Esophagus squamous epithelium (tissue), 5 donors: ENCODE data around the gene METTL22. TPM values are rescaled to one million over a fixed set of nuclear protein-coding genes. Genes with fewer than 3 reads are reported as not detected.

Source experiments
- DNase-seq: peaks from one replicate; lab custom pipeline; 2025; lab: John Stamatoyannopoulos, UW
- H3K27ac ChIP-seq, 4 donors: fragments of 200-600 bp; sonication (generic); one replicate each; pipeline ENCODE4 v1.5.1; 2016 to 2019; ENCODE audit warnings: mild to moderate bottlenecking in 1 of 4
- H3K27me3 ChIP-seq, 4 donors: fragments of 200-600 bp; sonication (generic); 1 replicate in 3 of 4; 2 replicates in 1 of 4; pipeline versions ENCODE4 v1.5.1 to v1.6.0; 2017 to 2021; ENCODE audit warnings: antibody characterized with exemption in 1 of 4
- H3K36me3 ChIP-seq, 3 donors: fragments of 200-600 bp; sonication (generic); one replicate each; pipeline ENCODE4 v1.5.1; 2016 to 2019
- H3K4me1 ChIP-seq, 3 donors: fragments of 200-600 bp; sonication (generic); one replicate each; pipeline ENCODE4 v1.5.1; 2017 to 2019
- H3K4me3 ChIP-seq, 4 donors: fragments of 200-600 bp; sonication (generic); 1 replicate in 3 of 4; 2 replicates in 1 of 4; pipeline ENCODE4 v1.5.1; 2016 to 2019; ENCODE audit warnings: mild to moderate bottlenecking in 2 of 4, moderate library complexity in 1 of 4
- H3K9me3 ChIP-seq, 3 donors: fragments of 200-600 bp; sonication (generic); one replicate each; pipeline ENCODE4 v1.5.1; 2016 to 2019
- CTCF ChIP-seq, 6 experiments: fragments of 450-650 bp in 4 of 6; fragments of 200-600 bp in 2 of 6; sonication (generic) in 2 of 6; IDR thresholded peaks; one replicate each; pipeline ENCODE4 v1.5.1; 2016 to 2019; ENCODE audit warnings: antibody characterized with exemption in 6 of 6, mild to moderate bottlenecking in 4 of 6, moderate library complexity in 4 of 6
- POLR2A ChIP-seq, 4 donors: fragments of 450-650 bp; IDR thresholded peaks; one replicate each; pipeline ENCODE4 v1.6.1; 2017; ENCODE audit warnings: antibody characterized with exemption in 4 of 4, mild to moderate bottlenecking in 4 of 4, moderate library complexity in 3 of 4
- WGBS, 2 donors: methylation state at CpG; one replicate each; pipeline ENCODE4 v1.1.5; 2018; 5-methylcytosine and 5-hydroxymethylcytosine counted together
- intact Hi-C: fragments of 100-400 bp; cut with DNase I; formaldehyde crosslinking; loops from one replicate; pipeline ENCODE4 v1.15.0; 2022
- total RNA-seq, 4 donors: library from RNA; depleted of rRNA; stranded (reverse); fragments of >200 nt; gene quantifications; one replicate each; pipeline ENCODE4 v1.1.0, GENCODE V29; 2016
- donor health status: DM: yes; HTN: yes; CAD: no.

Gene METTL22
- total RNA-seq, 4 donors from 2014 or later, result 4.9 to 28.4 (median 13.0) TPM

DNA sequence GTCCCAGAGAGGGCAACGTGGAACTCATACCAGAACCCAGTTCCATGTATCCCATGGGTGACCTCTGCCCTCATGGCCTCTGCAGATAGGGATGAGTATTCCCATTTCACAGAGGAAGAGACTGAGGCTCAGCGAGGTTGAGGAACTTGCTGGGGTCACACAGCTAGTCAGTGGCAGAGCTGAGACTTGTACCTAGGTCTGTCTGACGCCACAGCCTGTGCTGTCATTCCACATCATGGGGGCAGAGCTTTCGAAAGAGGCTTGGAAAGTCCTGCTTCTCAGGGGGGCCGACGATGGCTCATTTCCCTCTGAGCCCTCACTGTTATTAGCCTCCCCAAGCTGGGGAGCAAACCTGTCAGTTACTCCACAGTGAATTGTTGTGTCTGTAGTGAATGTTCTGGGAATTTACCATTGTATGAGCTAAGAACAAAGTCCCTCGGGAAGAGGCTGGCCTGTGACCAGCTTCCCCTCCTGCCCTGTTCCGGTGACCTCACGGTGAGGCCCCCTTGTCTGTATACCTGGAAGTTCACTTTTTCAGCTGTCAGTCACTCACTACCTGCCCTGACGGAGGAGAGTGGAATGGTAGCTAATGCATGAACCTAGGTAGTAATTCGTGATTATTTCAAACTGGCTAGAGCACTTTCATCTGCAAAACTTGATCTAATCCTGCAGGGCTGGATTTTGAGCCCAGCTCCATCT lies 8.9 kb downstream of the METTL22 start:
- H3K4me1 ChIP-seq, result no peaks in the 10 kb centered on the region
- no peaks in the 10 kb centered on the region for H3K27me3 ChIP-seq
- intact Hi-C loops, result no loop called here
- TF ChIP-seq CTCF (IDR thresholded peaks at IDR 0.05), result no peak
- TF ChIP-seq POLR2A (IDR thresholded peaks at IDR 0.05), result no peak
- no peaks in the 10 kb centered on the region for H3K9me3 ChIP-seq
- 92% methylated on average over 4 to 11 of the region's 11 CpGs for WGBS, 2 donors
- H3K4me3 ChIP-seq, result no peak overlapping the region
- peaks cover 35 to 100% (median 43%) of the 10 kb centered on the region in 3 donors for H3K36me3 ChIP-seq
- DNase-seq, result no peak
- H3K27ac ChIP-seq, result no peak overlapping the region

DNA sequence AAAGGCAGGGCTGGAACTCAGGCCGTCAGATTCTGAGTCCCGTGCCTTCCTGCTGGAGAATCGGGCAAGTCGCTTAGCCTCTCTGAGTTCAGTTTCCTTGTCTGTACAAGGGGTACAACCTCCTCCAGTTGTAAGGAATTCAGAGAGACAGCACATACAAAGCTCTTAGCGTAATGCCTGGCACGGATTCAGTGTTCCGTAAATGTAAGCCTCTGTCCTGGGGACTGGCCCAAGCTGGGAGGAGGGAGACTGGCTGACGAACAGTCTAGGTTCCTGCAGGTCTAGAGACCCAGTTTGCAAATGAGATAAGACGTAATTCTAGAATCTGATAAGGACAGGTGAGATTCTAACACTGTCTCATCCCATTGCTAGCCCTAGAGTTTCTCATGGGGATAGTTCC lies 9.9 kb downstream of the METTL22 start:
- DNase-seq, result no peak
- TF ChIP-seq POLR2A (IDR thresholded peaks at IDR 0.05), result no peak
- TF ChIP-seq CTCF (IDR thresholded peaks at IDR 0.05), result no peak
- 86 to 87% methylated on average over 9 of the region's 9 CpGs for WGBS, 2 donors
- intact Hi-C loops, result no loop called here
- H3K4me3 ChIP-seq, result no peak overlapping the region
- peaks cover 39 to 100% (median 43%) of the 10 kb centered on the region in 3 donors for H3K36me3 ChIP-seq
- H3K9me3 ChIP-seq, result no peaks in the 10 kb centered on the region
- no peaks in the 10 kb centered on the region for H3K4me1 ChIP-seq
- no peak overlapping the region for H3K27ac ChIP-seq
- H3K27me3 ChIP-seq, result no peaks in the 10 kb centered on the region

DNA sequence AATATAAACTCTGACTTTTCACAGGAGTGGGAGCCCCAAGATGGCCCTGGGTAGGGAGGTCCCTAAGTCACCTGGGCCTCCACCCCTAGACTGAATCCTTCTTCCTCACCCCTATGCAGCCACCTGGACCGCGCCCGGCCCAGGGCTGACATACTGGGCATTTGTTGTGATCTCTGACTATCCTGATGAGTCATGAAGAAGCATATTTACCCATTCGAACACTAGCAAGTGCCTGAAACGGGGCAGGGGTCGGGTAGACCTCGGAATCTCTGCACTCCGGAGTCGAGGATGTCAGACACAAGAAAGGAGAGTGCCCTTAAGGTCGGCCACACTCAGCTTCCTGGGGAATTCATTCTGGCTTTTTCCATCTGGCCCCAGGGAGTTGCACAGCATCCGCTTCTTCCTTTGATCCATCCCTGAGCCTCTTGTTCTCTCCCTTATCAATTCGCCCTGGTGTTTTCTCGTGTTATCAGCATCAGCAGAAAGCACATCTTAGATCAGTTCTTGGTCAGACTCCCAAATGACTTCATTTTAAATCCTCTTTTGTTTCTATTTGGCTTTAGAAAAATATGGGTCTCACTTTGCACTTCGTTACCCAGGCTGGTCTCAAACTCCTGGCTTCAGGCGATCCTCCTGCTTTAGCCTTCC lies 10.4 kb downstream of the METTL22 start:
- H3K4me1 ChIP-seq, result no peaks in the 10 kb centered on the region
- H3K27ac ChIP-seq, result peak overlapping the region in 2 of 4 donors; percentile 16 to 64
- 61 to 65% methylated on average over 14 to 15 of the region's 15 CpGs for WGBS, 2 donors
- peaks cover 38 to 100% (median 44%) of the 10 kb centered on the region in 3 donors for H3K36me3 ChIP-seq
- no peak overlapping the region for H3K4me3 ChIP-seq
- no peaks in the 10 kb centered on the region for H3K27me3 ChIP-seq
- H3K9me3 ChIP-seq, result no peaks in the 10 kb centered on the region
- TF ChIP-seq POLR2A (IDR thresholded peaks at IDR 0.05) (no peak), CTCF (IDR thresholded peaks at IDR 0.05) (no peak)
- DNase-seq, result no peak
- intact Hi-C loops, result no loop called here

DNA sequence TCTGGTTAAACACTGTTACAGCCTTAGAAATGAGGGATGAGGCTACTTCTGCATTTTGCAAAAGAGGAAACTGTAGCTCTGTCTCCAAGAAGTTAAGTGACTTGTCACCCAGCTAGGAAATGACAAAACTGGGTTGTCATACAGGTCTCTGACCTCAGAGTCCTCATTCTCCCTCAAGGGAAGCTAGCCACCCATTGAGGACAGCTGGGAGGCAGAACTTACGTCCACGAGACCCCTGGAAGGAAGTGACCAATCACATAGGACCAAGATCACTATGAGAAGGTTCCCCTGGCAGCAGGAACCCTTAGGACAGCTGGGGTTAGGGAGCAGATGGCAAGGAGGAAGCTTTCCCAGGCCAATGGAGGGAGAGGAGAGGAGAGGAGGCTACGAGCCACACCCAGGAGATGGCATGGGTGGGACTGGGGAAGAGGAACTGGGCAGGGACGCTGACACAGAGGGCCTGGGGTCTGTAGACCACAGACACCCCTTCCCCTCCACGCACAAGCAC lies 11.2 kb downstream of the METTL22 start:
- H3K9me3 ChIP-seq, result no peaks in the 10 kb centered on the region
- peak overlapping the region in 2 of 4 donors; percentile 64 to 77 for H3K27ac ChIP-seq
- DNase-seq, result no peak
- H3K4me1 ChIP-seq, result no peaks in the 10 kb centered on the region
- no peaks in the 10 kb centered on the region for H3K27me3 ChIP-seq
- intact Hi-C loops, result no loop called here
- no peak overlapping the region for H3K4me3 ChIP-seq
- peaks cover 34 to 100% (median 43%) of the 10 kb centered on the region in 3 donors for H3K36me3 ChIP-seq
- 86 to 92% methylated on average over 2 to 4 of the region's 5 CpGs for WGBS, 2 donors
- peak in 1 of 4 donors; percentile 11 for TF ChIP-seq POLR2A (IDR thresholded peaks at IDR 0.05)
- no peak for TF ChIP-seq CTCF (IDR thresholded peaks at IDR 0.05)
